Testis (tissue), 3 donors: ENCODE data around the gene INPP4A. TPM values are rescaled to one million over a fixed set of nuclear protein-coding genes. Genes with fewer than 3 reads are reported as not detected.

Experiments
- DNase-seq: peaks from one replicate; pipeline ENCODE4 v3.0.0-alpha.2; 2019
- H3K27ac ChIP-seq, 2 donors: fragments of 200-600 bp; sonication (generic); one replicate each; pipeline ENCODE4 v1.5.1; 2019
- H3K27me3 ChIP-seq: fragments of 200-600 bp; sonication (generic); one replicate; pipeline ENCODE4 v1.5.1; 2019
- H3K36me3 ChIP-seq: fragments of 200-600 bp; sonication (generic); one replicate; pipeline ENCODE4 v1.5.1; 2017; ENCODE audit warnings: low read depth; ENCODE audit errors: missing control alignments
- H3K4me1 ChIP-seq: fragments of 200-600 bp; sonication (generic); one replicate; pipeline ENCODE4 v1.5.1; 2019
- H3K4me3 ChIP-seq, 2 donors: fragments of 200-600 bp; sonication (generic); one replicate each; pipeline ENCODE4 v1.5.1; 2017 to 2019
- H3K9me3 ChIP-seq: fragments of 200-600 bp; sonication (generic); one replicate; pipeline ENCODE4 v1.5.1; 2017
- CTCF ChIP-seq, 3 experiments: fragments of 450-650 bp in 2 of 3; fragments of 200-600 bp in 1 of 3; sonication (generic) in 1 of 3; IDR thresholded peaks; one replicate each; pipeline ENCODE4 v1.5.1; 2016 to 2019; ENCODE audit warnings: antibody characterized with exemption in 3 of 3, mild to moderate bottlenecking in 2 of 3, moderate library complexity in 1 of 3
- POLR2A ChIP-seq: fragments of 450-650 bp; IDR thresholded peaks from one replicate; pipeline ENCODE4 v1.6.1; 2017; ENCODE audit warnings: antibody characterized with exemption, mild to moderate bottlenecking, moderate library complexity
- WGBS, 2 donors: methylation state at CpG; one replicate each; pipeline ENCODE4 v1.1.5; 2018; 5-methylcytosine and 5-hydroxymethylcytosine counted together
- intact Hi-C: fragments of 100-400 bp; cut with DNase I; formaldehyde crosslinking; loops from one replicate; pipeline ENCODE4 v1.15.1; 2023; ENCODE audit warnings: low total_unique reads
- polyA plus RNA-seq: library from polyadenylated mRNA; stranded (reverse); fragments of 350-450 nt; fragmentation: Illumina TruSeq; extraction: RNeasy Lipid Tissue Mini Kit (QIAGEN cat#74804); gene quantifications from one replicate; pipeline ENCODE4 v1.2.3, GENCODE V29; 2014; ENCODE audit warnings: low read depth, low replicate concordance; ENCODE audit not compliant: insufficient read depth
- total RNA-seq, 2 donors: library from RNA; depleted of rRNA; stranded (reverse); fragments of >200 nt; gene quantifications; one replicate each; pipeline ENCODE4 v1.2.3, GENCODE V29; 2016

Gene INPP4A
- total and polyA plus RNA-seq, 3 donors from 2014 or later = 13.3 to 42.9 (median 35.6) TPM

GRCh38 chr2:98561018-98561417 is 116.4 kb downstream of the INPP4A start:
- Histone ChIP-seq H3K4me1 (no peaks in the 10 kb centered on the region), H3K27me3 (no peaks in the 10 kb centered on the region), H3K4me3 (no peak overlapping the region), H3K36me3 (no peaks in the 10 kb centered on the region), H3K27ac (no peak overlapping the region), H3K9me3 (no peaks in the 10 kb centered on the region)
- no peak for DNase-seq
- intact Hi-C loops = no loop called here
- TF ChIP-seq CTCF (IDR thresholded peaks at IDR 0.05) = no peak
- TF ChIP-seq POLR2A = no peak
- 82 to 92% methylated on average over 9 of the region's 9 CpGs for WGBS, 2 donors

- H3K36me3 ChIP-seq = no peaks in the 10 kb centered on the region
- intact Hi-C loops = no loop called here
- H3K4me3 ChIP-seq = no peak overlapping the region
- 82 to 83% methylated on average over 13 of the region's 13 CpGs for WGBS, 2 donors
- peak overlapping the region in 1 of 2 donors; percentile 11 for H3K27ac ChIP-seq
- H3K4me1 ChIP-seq = no peaks in the 10 kb centered on the region
- H3K27me3 ChIP-seq = no peaks in the 10 kb centered on the region
- no peaks in the 10 kb centered on the region for H3K9me3 ChIP-seq
- no peak for DNase-seq
- TF ChIP-seq POLR2A (no peak), CTCF (IDR thresholded peaks at IDR 0.05) (no peak)
Measured at GRCh38 chr2:98561902-98562695, 117.4 kb downstream of the INPP4A start.

GRCh38 chr2:98563394-98563793 is 118.7 kb downstream of the INPP4A start:
- no peaks in the 10 kb centered on the region for H3K36me3 ChIP-seq
- intact Hi-C loops = no loop called here
- WGBS, 2 donors = 99 to 100% methylated on average over 8 to 13 of the region's 13 CpGs

GRCh38 chr2:98564541-98565132 is 120.0 kb downstream of the INPP4A start:
- H3K9me3 ChIP-seq = no peaks in the 10 kb centered on the region
- H3K4me3 ChIP-seq = no peak overlapping the region
- H3K27me3 ChIP-seq = no peaks in the 10 kb centered on the region
- H3K36me3 ChIP-seq = no peaks in the 10 kb centered on the region
- TF ChIP-seq POLR2A (no peak), CTCF (IDR thresholded peaks at IDR 0.05) (no peak)
- no peaks in the 10 kb centered on the region for H3K4me1 ChIP-seq
- intact Hi-C loops = no loop called here
- H3K27ac ChIP-seq = no peak overlapping the region
- WGBS, 2 donors = 93 to 95% methylated on average over 17 of the region's 17 CpGs
- DNase-seq = no peak

More at GRCh38 chr2:98563394-98563793, 118.7 kb downstream of the INPP4A start:
- TF ChIP-seq POLR2A (no peak), CTCF (IDR thresholded peaks at IDR 0.05) (no peak)
- Histone ChIP-seq H3K4me1 (no peaks in the 10 kb centered on the region), H3K9me3 (no peaks in the 10 kb centered on the region), H3K27ac (no peak overlapping the region), H3K4me3 (no peak overlapping the region), H3K27me3 (no peaks in the 10 kb centered on the region)
- no peak for DNase-seq
